T-helper 2 cell treated with Interferon-gamma antibody and Interleukin-4, amounts not matched to agents 5 μg/mL and 100 μg/mL, for 36 hours (primary cell): Measurements from ENCODE around the gene CENPM.

Experiments used
- DNase-seq: peaks from one replicate; pipeline ENCODE4 v3.0.0; 2021; ENCODE audit warnings: low spot score
- H3K27ac Mint-ChIP-seq: one replicate; pipeline ENCODE4 v1.8.0; 2021; ENCODE audit warnings: mild to moderate bottlenecking, mixed read lengths
- H3K27me3 Mint-ChIP-seq: one replicate; pipeline ENCODE4 v1.8.0; 2021; ENCODE audit warnings: low read depth, mixed read lengths
- H3K36me3 Mint-ChIP-seq: one replicate; pipeline ENCODE4 v1.8.0; 2021; ENCODE audit warnings: low read depth, mixed read lengths
- H3K4me1 Mint-ChIP-seq: one replicate; pipeline ENCODE4 v1.8.0; 2021; ENCODE audit warnings: low read depth, mixed read lengths
- H3K4me3 Mint-ChIP-seq: one replicate; pipeline ENCODE4 v1.8.0; 2022; ENCODE audit warnings: mild to moderate bottlenecking, moderate library complexity, mixed read lengths
- H3K9me3 Mint-ChIP-seq: one replicate; pipeline ENCODE4 v1.8.0; 2021; ENCODE audit warnings: mixed read lengths

Gene CENPM, protein sequence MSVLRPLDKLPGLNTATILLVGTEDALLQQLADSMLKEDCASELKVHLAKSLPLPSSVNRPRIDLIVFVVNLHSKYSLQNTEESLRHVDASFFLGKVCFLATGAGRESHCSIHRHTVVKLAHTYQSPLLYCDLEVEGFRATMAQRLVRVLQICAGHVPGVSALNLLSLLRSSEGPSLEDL

DNA sequence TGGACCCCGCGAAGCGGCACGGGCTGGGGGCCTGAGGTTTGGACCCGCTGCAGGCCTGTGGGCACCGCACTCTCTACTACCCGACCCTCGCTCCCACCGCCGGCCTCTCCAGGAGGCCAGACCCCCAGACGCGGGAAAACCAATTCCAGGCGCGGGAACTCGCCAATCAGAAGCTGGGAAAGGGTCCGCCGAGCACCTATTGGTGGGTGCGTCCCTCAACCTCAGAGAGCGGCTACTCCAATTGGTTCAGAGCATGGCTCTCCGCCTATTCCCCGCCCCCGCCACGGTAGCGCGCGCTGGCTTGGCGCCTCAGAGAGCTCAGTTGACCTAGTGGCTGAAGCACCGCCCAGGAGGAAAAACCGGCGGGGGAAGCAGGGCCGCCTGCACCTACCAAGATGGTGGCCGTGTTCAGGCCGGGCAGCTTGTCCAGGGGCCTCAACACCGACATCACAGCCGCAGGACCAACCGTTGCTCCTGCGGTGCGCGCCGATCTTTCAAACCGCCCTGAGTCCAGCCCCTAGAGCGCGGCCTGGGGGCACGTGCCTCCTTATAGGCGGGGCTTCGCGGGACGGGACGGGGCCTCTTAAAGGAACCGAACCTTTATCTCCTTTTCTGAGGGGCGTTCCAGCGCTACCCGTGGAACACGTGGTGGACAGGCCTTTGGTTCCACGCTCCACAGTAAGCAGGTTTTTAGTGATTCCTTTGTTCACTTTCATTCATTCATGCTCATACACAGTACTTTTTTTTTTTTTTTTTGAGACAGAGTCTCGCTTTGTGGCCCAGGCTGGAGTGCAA, at the start of gene CENPM:
Gene CENPM, minus strand, starts transcription at position 524 of the 795 bp plus-strand sequence. Its CDS starts 76 bp downstream, at position 448.
- Mint-ChIP-seq H3K4me1 (peaks cover 38% of the 10 kb centered on the region), H3K4me3 (peak within 1 kb of the TSS; percentile 97), H3K36me3 (peaks cover 35% of the 10 kb centered on the region), H3K27ac (peak within 1 kb of the TSS; percentile 93), H3K27me3 (no peaks in the 10 kb centered on the region), H3K9me3 (no peaks in the 10 kb centered on the region)
- peak; percentile 97 for DNase-seq

DNA sequence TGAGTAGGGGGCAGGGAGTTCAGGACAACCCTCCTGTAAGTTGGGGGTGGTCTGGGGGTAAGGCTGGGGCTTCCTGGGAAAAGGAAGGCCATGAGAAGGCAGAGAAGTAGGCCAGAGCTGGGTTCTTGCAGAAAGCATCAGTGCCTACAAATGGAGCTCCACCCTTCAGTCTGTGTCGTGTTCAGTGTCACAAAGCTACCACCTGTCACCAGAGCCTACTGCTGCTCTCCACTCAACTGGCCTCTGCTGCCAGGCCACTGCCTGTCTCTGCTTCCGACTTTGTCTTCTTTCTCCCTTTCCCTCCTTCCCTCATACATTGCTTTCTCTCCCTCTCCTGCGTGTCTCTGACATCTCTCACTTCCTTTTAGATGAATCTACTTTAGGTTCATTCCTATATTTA, 48.3 kb upstream of the CENPM start:
- H3K4me3 Mint-ChIP-seq, result no peak overlapping the region
- H3K27ac Mint-ChIP-seq, result peak overlapping the region; percentile 29
- peaks cover 16% of the 10 kb centered on the region for H3K4me1 Mint-ChIP-seq
- H3K36me3 Mint-ChIP-seq, result peaks cover 11% of the 10 kb centered on the region
- H3K9me3 Mint-ChIP-seq, result peaks cover 9% of the 10 kb centered on the region
- no peak for DNase-seq
- no peaks in the 10 kb centered on the region for H3K27me3 Mint-ChIP-seq

DNA sequence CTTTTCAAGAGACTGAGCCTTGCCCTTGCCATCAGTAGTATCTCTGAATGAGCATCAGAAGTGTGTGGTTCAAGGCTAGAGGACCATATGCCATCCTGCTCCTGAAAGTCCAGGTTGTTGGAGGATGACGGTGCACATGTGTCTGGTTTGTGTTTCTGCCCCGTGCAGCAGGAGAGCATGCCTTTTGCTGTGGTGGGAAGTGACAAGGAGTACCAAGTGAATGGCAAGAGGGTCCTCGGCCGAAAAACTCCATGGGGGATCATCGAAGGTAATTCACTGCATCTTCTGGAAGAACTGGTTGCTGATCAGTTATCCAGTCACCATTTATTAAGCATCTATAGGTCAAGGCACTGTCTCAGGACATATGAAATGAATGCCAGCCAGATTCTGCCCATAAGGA, 45.5 kb upstream of the CENPM start:
- Mint-ChIP-seq H3K9me3 (no peaks in the 10 kb centered on the region), H3K27ac (no peak overlapping the region), H3K36me3 (peaks cover under 1% of the 10 kb centered on the region), H3K4me1 (no peaks in the 10 kb centered on the region), H3K27me3 (no peaks in the 10 kb centered on the region), H3K4me3 (no peak overlapping the region)
- DNase-seq, result no peak

DNA sequence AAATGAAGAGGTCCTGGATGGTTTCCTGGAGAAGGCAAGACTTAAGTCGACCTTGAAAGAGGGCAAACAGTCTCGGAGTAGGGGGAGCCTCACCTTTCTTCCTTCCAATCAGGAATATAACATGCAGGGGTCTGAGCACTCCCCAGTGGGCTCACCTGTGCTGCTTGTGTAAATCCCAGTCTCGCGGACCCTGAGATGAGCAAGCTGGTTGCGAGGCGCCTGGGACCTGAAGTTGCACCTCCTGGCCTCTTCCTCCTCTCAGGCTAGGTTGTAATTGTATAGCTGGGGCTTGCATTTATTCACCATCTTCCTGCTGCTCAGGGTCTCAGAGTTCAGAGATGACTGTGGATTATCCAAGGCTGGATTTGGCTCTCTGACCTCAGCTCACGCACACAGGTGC, 44.2 kb upstream of the CENPM start:
- H3K4me3 Mint-ChIP-seq, result no peak overlapping the region
- no peaks in the 10 kb centered on the region for H3K4me1 Mint-ChIP-seq
- peaks cover 2% of the 10 kb centered on the region for H3K27me3 Mint-ChIP-seq
- no peaks in the 10 kb centered on the region for H3K9me3 Mint-ChIP-seq
- no peaks in the 10 kb centered on the region for H3K36me3 Mint-ChIP-seq
- no peak overlapping the region for H3K27ac Mint-ChIP-seq
- DNase-seq, result no peak

DNA sequence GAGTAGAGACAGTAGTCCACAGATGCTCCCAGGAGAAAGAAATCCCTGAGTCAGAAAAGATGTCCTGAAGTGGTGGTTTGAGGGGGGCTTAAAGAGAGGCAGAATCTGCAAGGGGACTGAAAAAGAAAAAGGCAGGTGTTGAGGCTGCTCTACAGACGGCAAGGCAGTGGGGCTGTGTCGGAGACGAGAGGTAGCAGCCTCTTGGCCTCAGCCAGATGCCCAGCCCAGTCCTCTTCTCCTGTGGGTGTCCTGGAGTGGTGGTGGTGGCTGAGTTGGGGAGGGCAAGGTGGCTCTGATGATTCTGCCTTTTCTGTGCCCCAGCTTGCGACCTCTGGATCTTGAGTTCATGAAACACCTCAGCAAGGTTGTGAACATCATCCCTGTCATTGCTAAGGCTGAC, 42.3 kb upstream of the CENPM start:
- Mint-ChIP-seq H3K27me3 (peaks cover 2% of the 10 kb centered on the region), H3K27ac (no peak overlapping the region), H3K4me3 (no peak overlapping the region), H3K36me3 (no peaks in the 10 kb centered on the region), H3K4me1 (no peaks in the 10 kb centered on the region), H3K9me3 (no peaks in the 10 kb centered on the region)
- no peak for DNase-seq

DNA sequence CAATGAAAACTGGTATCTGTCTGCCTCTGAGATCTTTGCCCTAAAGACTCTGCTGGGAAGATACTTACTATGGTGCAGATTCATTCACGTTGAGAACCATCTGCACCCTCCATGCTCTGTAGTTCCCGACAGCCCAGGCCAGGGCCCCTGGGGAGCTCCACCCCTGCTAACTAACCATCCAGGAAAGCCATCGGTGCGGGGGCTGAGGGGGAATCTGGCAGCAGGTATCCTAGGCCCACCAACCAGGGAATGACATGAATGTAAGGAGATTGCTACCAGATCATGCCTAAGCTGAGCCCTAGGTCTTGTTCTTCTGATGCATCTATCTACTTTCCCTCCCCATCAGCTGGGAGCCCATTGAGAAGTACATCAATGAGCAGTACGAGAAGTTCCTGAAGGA, 40.3 kb upstream of the CENPM start:
- Mint-ChIP-seq H3K27me3 (peaks cover 2% of the 10 kb centered on the region), H3K27ac (no peak overlapping the region), H3K4me1 (no peaks in the 10 kb centered on the region), H3K4me3 (no peak overlapping the region), H3K9me3 (no peaks in the 10 kb centered on the region), H3K36me3 (no peaks in the 10 kb centered on the region)
- DNase-seq, result no peak

DNA sequence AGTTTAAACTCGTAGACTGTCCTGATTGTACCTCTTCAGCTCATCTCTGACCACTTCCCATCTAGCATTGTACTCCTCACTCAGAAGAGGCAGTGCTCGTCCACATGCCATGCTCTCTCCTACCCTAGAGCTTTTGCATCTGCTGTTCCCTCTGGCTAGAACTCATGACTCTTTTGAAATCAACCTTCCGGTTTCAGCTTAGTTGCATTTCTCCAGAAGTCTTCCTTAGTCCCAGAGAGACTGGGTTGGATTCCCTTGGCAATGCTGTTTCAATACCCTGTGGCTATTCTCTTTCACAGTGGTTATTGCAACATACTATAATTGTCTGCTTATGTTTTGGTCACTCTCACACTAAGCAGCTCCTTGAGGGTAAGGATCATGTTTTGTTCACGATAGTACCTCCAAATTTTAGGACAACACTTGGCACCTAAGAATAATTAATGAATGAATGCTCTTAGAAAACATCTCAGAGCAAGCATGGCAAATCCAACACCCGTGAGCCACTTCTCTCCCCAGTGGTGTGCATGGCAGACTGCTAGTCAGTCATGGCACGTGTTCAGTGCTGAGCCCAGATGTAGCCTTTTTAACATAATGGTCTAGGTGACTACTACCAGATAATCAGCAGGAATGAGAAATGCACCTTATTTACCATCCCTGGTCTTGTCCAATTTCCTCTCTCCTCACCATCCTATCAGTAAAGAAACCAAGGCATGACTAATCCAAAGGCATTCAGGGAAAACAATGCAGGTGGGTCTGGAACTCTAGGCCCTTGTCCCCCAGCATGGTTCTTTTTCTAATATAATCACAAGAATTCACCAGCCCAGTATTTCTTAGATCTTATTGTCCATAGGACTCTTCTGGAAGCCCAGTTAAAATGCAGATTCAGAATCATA, 36.8 kb upstream of the CENPM start:
- H3K27me3 Mint-ChIP-seq, result peaks cover 2% of the 10 kb centered on the region
- no peaks in the 10 kb centered on the region for H3K9me3 Mint-ChIP-seq
- DNase-seq, result no peak
- no peaks in the 10 kb centered on the region for H3K4me1 Mint-ChIP-seq
- H3K4me3 Mint-ChIP-seq, result no peak overlapping the region
- no peak overlapping the region for H3K27ac Mint-ChIP-seq
- H3K36me3 Mint-ChIP-seq, result no peaks in the 10 kb centered on the region

DNA sequence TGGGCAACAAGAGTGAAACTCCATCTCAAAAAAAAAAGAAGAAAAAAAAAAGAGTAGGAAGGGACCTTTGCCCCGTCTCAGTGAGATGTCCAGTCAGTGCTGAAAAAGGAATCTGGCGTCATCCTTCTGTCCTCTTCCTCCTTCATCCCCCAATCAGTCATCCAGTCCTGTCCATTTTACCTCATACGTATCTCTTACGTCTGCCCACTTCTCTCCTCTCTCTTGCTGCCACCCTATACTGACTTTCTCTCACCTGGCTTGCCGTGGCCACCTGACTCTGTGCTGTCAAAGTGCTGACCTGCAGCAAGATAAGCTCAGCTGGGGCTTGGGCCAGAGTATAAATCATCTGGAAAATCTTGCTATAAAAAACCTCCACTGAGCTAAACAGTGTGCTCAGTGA, 35.9 kb upstream of the CENPM start:
- no peak for DNase-seq
- H3K36me3 Mint-ChIP-seq, result no peaks in the 10 kb centered on the region
- H3K9me3 Mint-ChIP-seq, result no peaks in the 10 kb centered on the region
- H3K4me3 Mint-ChIP-seq, result no peak overlapping the region
- peaks cover 11% of the 10 kb centered on the region for H3K27me3 Mint-ChIP-seq
- H3K4me1 Mint-ChIP-seq, result no peaks in the 10 kb centered on the region
- no peak overlapping the region for H3K27ac Mint-ChIP-seq

DNA sequence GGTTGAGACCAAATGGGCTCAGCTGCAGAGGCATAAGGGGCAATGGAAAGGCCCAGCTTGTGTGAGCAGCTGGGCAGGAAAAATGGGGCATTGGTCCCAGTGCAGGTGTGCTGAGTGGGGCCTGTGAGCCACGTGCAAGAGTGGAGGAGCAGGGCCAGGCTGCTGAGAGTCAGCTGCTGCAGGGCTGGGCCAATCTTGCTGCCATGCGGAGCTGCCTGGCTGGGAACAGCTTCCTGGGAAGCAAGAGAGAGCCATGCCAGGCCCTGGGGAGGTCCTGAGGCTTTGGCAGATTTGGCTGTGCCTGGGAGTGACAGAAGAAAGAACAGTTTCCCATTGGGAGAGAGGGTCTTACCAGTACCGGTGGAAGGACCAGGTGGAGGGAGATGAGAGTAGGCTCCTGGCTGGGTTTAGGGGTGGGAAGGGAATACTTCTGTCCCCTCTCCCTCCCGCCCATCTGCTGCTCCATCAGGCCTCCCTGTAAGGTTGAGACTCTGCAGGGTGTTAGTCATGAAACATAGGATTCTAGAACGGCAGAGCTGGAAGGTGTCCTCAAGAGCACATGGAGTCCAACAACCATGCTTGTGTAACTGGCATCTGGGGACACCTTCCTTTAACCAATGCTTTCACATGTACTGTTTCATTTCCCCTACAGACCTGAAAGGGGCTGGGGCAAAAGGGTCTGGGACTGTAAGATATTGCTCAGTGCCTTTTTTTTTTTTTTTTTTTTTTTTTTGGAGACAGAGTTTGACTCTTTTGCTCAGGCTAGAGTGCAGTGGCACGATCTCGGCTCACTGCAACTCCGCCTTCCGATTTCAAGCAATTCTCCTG, 32.7 kb upstream of the CENPM start:
- H3K27ac Mint-ChIP-seq, result no peak overlapping the region
- H3K4me3 Mint-ChIP-seq, result no peak overlapping the region
- no peaks in the 10 kb centered on the region for H3K9me3 Mint-ChIP-seq
- DNase-seq, result no peak
- H3K4me1 Mint-ChIP-seq, result peaks cover 10% of the 10 kb centered on the region
- H3K27me3 Mint-ChIP-seq, result peaks cover 34% of the 10 kb centered on the region
- H3K36me3 Mint-ChIP-seq, result no peaks in the 10 kb centered on the region

DNA sequence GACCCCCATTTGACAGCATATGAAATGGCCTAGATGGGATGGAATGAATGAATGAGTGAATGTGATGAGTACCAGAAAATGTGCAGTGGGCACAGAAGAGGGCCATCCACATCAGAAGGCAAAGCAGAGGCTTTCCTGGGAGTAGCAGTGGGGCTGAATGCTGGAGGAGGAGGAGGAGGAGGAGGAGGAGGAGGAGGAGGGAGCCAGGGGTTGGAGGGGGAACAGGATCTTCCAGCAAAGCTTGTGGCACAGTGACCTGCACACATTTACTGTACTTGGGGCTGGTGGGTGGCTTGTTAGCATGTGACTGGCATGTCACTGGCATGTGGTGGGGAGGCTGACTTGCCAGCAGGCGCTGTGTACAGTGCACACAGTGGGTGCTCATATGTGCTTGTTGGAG, 31.8 kb upstream of the CENPM start:
- Mint-ChIP-seq H3K36me3 (no peaks in the 10 kb centered on the region), H3K4me3 (no peak overlapping the region), H3K9me3 (no peaks in the 10 kb centered on the region), H3K27ac (no peak overlapping the region), H3K4me1 (peaks cover 10% of the 10 kb centered on the region), H3K27me3 (peaks cover 37% of the 10 kb centered on the region)
- DNase-seq, result no peak

DNA sequence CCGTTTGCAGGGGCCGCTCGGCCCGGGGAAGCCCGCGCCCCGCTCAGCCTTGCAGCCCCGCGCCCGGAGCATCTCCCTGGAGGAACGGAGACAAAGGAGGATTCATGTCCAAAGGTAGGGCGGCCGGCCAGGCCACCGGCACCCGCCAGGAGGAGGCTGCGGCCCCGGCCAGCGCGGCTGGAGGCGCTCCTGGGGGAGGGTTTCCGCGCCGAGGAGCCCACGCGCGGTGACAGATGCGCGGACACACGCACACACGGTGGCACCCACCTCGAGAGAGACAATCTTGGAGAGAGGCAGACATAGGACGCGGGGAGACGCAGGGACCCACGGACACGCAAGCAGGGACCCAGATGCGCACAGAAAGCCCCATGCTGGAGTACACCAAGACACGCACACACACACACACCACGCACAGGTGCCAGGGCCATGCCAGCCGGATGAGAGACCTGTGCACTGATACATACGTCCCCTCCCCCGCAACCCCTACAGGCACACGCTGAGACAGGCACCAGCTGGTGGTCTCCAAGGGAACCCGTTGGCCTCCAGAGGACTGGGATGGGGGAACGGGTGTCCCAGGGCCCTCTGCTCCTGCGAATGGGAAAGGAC, 30.1 kb upstream of the CENPM start:
- H3K36me3 Mint-ChIP-seq, result no peaks in the 10 kb centered on the region
- no peaks in the 10 kb centered on the region for H3K9me3 Mint-ChIP-seq
- no peak overlapping the region for H3K27ac Mint-ChIP-seq
- H3K4me3 Mint-ChIP-seq, result peak overlapping the region; percentile 45
- H3K4me1 Mint-ChIP-seq, result peaks cover 10% of the 10 kb centered on the region
- H3K27me3 Mint-ChIP-seq, result peaks cover 42% of the 10 kb centered on the region
- DNase-seq, result no peak

DNA sequence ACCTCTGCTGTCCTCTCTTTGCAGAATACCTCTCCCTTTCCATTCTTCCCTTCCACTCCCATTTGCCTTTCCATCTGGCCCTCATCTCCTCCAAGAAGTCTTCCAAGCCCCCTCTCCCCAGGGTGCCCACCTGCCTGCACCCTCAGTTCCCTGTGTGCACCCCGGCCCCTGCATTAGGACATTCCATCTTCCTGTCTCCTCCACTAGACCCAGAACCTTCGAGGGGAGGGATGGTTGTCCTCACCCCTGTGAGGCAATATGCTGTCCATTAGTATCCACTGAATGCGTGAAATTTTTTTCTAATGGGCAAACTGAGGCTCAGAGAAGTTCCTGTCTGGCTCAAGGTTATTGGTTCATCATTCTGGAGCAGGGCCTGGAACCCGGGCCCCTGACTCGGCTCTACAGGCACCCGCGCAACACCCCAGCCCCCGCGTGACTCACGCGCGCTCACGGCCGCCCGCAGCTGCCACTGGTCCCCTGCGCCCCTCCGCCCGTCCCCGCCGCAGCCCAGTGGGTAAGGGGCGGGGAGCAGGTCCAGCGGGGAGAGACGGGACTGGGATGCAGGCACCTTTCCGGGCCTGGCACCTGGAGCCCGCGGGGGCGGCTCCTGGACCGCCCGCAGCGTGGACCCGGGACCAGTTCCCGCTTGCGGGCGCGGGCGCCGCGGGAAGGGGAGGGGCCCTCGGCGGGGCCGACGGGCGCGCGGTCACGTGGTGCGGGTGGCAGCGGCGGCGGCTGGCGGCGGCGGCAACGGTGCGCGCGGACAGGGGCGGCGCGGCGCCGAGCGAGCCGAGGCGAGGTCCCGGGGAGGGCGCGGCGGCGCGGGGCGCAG, 29.3 kb upstream of the CENPM start:
- Mint-ChIP-seq H3K4me1 (peaks cover 10% of the 10 kb centered on the region), H3K27ac (peak overlapping the region; percentile 27)

More for the DNA sequence above, 29.3 kb upstream of the CENPM start:
- H3K36me3 Mint-ChIP-seq, result no peaks in the 10 kb centered on the region
- DNase-seq, result peak; percentile 67
- no peaks in the 10 kb centered on the region for H3K9me3 Mint-ChIP-seq
- H3K4me3 Mint-ChIP-seq, result peak overlapping the region; percentile 74
- peaks cover 42% of the 10 kb centered on the region for H3K27me3 Mint-ChIP-seq
